K562 (cell line): ENCODE data around the gene SETD5. TPM values are rescaled to one million over a fixed set of nuclear protein-coding genes. Genes with fewer than 3 reads are reported as not detected.

Experiments used
- CAMTA2 ChIP-seq: fragments of 250-450 bp; sonication (Bioruptor Pico); conservative IDR thresholded peaks from 2 replicates; pipeline ENCODE4 v1.5.1; 2022
- CTBP1 ChIP-seq: fragments of 450-650 bp; IDR thresholded peaks from 2 replicates; pipeline ENCODE4 v1.6.1; 2016; ENCODE audit warnings: borderline replicate concordance
- FOXA1 ChIP-seq: fragments of 450-650 bp; IDR thresholded peaks from 2 replicates; pipeline ENCODE4 v1.6.1; 2016; ENCODE audit warnings: mild to moderate bottlenecking, borderline replicate concordance
- FUS ChIP-seq: fragments of 200-400 bp; formaldehyde crosslinking; optimal IDR thresholded peaks from 2 replicates; pipeline ENCODE3; 2017; ENCODE audit warnings: low read depth, low read length
- GABPB1 ChIP-seq: sonication (generic); formaldehyde crosslinking; IDR thresholded peaks from 2 replicates; pipeline ENCODE4 v1.8.0; 2022; ENCODE audit warnings: mild to moderate bottlenecking, missing genetic modification reagents
- HNRNPL ChIP-seq: fragments of 200-400 bp; formaldehyde crosslinking; IDR thresholded peaks from 2 replicates; pipeline ENCODE4 v1.6.1; 2017; ENCODE audit warnings: low read depth, mild to moderate bottlenecking, low read length
- JUND ChIP-seq, 2 experiments: IDR thresholded peaks; 2 replicates in 1 of 2; 3 replicates in 1 of 2; pipeline ENCODE4 v1.6.1; 2011; ENCODE audit warnings: borderline replicate concordance in 2 of 2, low read depth in 2 of 2, low read length in 2 of 2, improper control_type of control experiment in 1 of 2, missing biosample characterization in 1 of 2, missing genetic modification characterization in 1 of 2, missing genetic modification reagents in 1 of 2
- KLF16 ChIP-seq: IDR thresholded peaks from 2 replicates; pipeline ENCODE4 v1.6.1; 2016; ENCODE audit warnings: antibody characterized with exemption
- MCM2 ChIP-seq: fragments of 450-650 bp; IDR thresholded peaks from 2 replicates; pipeline ENCODE4 v1.6.1; 2017; ENCODE audit warnings: low read depth, mild to moderate bottlenecking
- MYC ChIP-seq, 2 experiments: fragments of 250-450 bp in 1 of 2; sonication (Bioruptor Pico) in 1 of 2; IDR thresholded peaks; 2 replicates each; pipeline versions ENCODE4 v1.5.1 to v1.6.1; 2012 to 2021; ENCODE audit warnings: low read depth in 2 of 2, borderline replicate concordance in 1 of 2, improper control_type of control experiment in 1 of 2, low read length in 1 of 2, mild to moderate bottlenecking in 1 of 2, moderate library complexity in 1 of 2
- NR2C2 ChIP-seq, 2 experiments: fragments of 200-800 bp in 1 of 2; sonication (Bioruptor generic) in 1 of 2; sonication (generic) in 1 of 2; formaldehyde crosslinking in 1 of 2; IDR thresholded peaks; 2 replicates each; pipeline versions ENCODE4 v1.6.1 to v1.8.0; 2016 to 2022; ENCODE audit warnings: mild to moderate bottlenecking in 1 of 2, missing compliant biosample characterization in 1 of 2, missing genetic modification characterization in 1 of 2, missing genetic modification reagents in 1 of 2
- POLR2A ChIP-seq: fragments of 450-650 bp; conservative IDR thresholded peaks from 2 replicates; pipeline ENCODE4 v1.6.1; 2016
- PRDM10 ChIP-seq: fragments of 450-650 bp; IDR thresholded peaks from 2 replicates; pipeline ENCODE4 v1.6.1; 2018; ENCODE audit not compliant: partially characterized antibody
- SRSF7 ChIP-seq: fragments of 200-400 bp; formaldehyde crosslinking; optimal IDR thresholded peaks from 2 replicates; pipeline ENCODE3; 2017; ENCODE audit warnings: mild to moderate bottlenecking, low read depth, low read length
- TRIM24 ChIP-seq, 2 experiments: fragments of 450-650 bp; IDR thresholded peaks; 2 replicates each; pipeline ENCODE4 v1.6.1; 2016
- ZBTB17 ChIP-seq: fragments of 450-650 bp; formaldehyde crosslinking; IDR thresholded peaks from 2 replicates; pipeline ENCODE4 v1.4.0; 2020; ENCODE audit warnings: mild to moderate bottlenecking
- ZNF274 ChIP-seq: IDR thresholded peaks from 2 replicates; pipeline ENCODE4 v1.6.1; 2011; ENCODE audit warnings: low read depth, mild to moderate bottlenecking, low read length, moderate library complexity, borderline replicate concordance
- polyA plus RNA-seq, 8 experiments: library from polyadenylated mRNA; depleted of rRNA in 4 of 8; stranded (reverse) in 5 of 8; unstranded in 3 of 8; fragments of >200 nt; fragmentation: Nextera tagmentation in 2 of 8; fragmentation: Illumina TruSeq in 1 of 8; extraction: Ambion mirVana in 2 of 8; extraction: Trizol in 1 of 8; gene quantifications; 2 replicates each; pipeline versions ENCODE4 v1.2.1 to v1.2.3, GENCODE V29; 2011 to 2014; ENCODE audit warnings: inconsistent platforms in 1 of 8, missing spikeins in 1 of 8
- total RNA-seq, 7 experiments: library from RNA; depleted of rRNA in 6 of 7; stranded (reverse); fragments of >200 nt in 6 of 7; fragmentation: Illumina TruSeq in 2 of 7; extraction: Trizol in 2 of 7; gene quantifications; 2 replicates each; pipeline versions ENCODE4 v1.2.1 to v1.2.3, GENCODE V29; 2011 to 2021; ENCODE audit warnings: low replicate concordance in 1 of 7
- TF ChIP-seq, protein P1 (sequence below): fragments of 450-650 bp; conservative IDR thresholded peaks from 2 replicates; pipeline ENCODE4 v1.6.1; 2016; ENCODE audit warnings: missing genetic modification characterization, low read depth, mild to moderate bottlenecking, control low read depth, missing compliant biosample characterization
- TF ChIP-seq, protein P2 (sequence below): sonication (generic); formaldehyde crosslinking; IDR thresholded peaks from 2 replicates; pipeline ENCODE4 v1.8.0; 2022; ENCODE audit warnings: mild to moderate bottlenecking, missing genetic modification reagents
- TF ChIP-seq, protein P3 (sequence below): fragments of 450-650 bp; formaldehyde crosslinking; IDR thresholded peaks from 2 replicates; pipeline ENCODE4 v1.4.0; 2022; ENCODE audit warnings: missing genetic modification characterization

Gene SETD5
- total and polyA plus RNA-seq, 9 of the 15 experiments (the other 6 are each of a cell fraction or from before 2014, with no cell fraction given): 20.8 to 135 (median 87.2) TPM

DNA sequence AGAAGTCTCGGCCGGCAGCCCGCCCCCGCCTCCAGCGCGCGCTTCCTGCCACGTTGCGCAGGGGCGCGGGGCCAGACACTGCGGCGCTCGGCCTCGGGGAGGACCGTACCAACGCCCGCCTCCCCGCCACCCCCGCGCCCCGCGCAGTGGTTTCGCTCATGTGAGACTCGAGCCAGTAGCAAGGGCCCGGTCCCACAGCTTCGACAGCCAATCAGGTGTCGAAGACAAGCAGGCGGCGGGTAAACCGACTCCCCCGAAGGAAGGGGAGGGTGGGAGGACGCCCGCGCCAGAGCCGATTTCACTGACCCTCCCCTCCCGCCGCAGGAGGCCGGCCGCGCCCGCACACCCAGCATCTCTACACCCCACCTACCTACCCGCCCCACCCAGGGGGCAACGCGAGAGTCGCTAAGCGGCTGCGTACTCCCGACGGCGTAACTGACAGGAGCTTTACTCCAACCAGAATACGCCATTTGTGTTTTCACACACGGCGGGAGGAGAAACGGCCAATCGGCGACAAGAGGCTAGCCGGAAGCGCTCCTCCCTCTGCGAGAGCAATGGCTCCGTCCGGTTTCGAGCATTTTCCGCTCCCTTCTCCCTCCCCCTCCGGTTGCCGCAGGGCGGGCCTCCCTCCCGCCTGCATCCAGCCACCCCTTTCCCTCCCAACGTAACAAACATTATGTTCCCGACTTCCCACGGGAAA lies 633 bp upstream of the SETD5 start (continued):
- TF ChIP-seq FUS (peak; percentile 60), ZNF274 (no peak), GABPB1 (CRISPR knock-in tag) (peak; percentile 90), SRSF7 (no peak), MYC (IDR thresholded peaks at IDR 0.05; ENCODE audit: low read depth, low read length) (peak; percentile 87), MYC (CRISPR knock-in tag; IDR thresholded peaks at IDR 0.05; ENCODE audit: borderline replicate concordance, low read depth) (peak; percentile 69; the same call in 1 of the 2 replicates), POLR2A (no peak; the same call in 1 of the 2 replicates), KLF16 (peak; percentile 55; the same call in 1 of the 2 replicates), NR2C2 (CRISPR knock-in tag; IDR thresholded peaks at IDR 0.05) (0 out of 2 replicates have a peak, but pooled peaks have one; percentile 9), NR2C2 (tag; IDR thresholded peaks at IDR 0.05) (peak; percentile 83), FOXA1 (no peak), CTBP1 (peak; percentile 93), TRIM24 (IDR thresholded peaks at IDR 0.05) (peak in 1 of 2 experiments; percentile 36; a peak in 2 of 4 replicates), ZBTB17 (CRISPR knock-in tag) (peak; percentile 86), CAMTA2 (CRISPR knock-in tag) (no peak), JUND (IDR thresholded peaks at IDR 0.05; ENCODE audit: borderline replicate concordance, low read depth, low read length) (peak; percentile 99), JUND (tag; IDR thresholded peaks at IDR 0.05; ENCODE audit: borderline replicate concordance, low read depth, low read length) (no peak; the same call in 2 of the 3 replicates), PRDM10 (peak; percentile 99), HNRNPL (0 out of 2 replicates have a peak, but pooled peaks have one; percentile 17), MCM2 (no peak)
- TF ChIP-seq, protein P1, sequence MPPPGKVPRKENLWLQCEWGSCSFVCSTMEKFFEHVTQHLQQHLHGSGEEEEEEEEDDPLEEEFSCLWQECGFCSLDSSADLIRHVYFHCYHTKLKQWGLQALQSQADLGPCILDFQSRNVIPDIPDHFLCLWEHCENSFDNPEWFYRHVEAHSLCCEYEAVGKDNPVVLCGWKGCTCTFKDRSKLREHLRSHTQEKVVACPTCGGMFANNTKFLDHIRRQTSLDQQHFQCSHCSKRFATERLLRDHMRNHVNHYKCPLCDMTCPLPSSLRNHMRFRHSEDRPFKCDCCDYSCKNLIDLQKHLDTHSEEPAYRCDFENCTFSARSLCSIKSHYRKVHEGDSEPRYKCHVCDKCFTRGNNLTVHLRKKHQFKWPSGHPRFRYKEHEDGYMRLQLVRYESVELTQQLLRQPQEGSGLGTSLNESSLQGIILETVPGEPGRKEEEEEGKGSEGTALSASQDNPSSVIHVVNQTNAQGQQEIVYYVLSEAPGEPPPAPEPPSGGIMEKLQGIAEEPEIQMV: no peak
- TF ChIP-seq, protein P2, sequence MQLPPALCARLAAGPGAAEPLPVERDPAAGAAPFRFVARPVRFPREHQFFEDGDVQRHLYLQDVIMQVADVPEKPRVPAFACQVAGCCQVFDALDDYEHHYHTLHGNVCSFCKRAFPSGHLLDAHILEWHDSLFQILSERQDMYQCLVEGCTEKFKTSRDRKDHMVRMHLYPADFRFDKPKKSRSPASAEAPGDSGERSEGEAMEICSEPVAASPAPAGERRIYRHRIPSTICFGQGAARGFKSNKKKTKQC (CRISPR knock-in tag): peak; percentile 80; the same call in 1 of the 2 replicates
- TF ChIP-seq, protein P3, sequence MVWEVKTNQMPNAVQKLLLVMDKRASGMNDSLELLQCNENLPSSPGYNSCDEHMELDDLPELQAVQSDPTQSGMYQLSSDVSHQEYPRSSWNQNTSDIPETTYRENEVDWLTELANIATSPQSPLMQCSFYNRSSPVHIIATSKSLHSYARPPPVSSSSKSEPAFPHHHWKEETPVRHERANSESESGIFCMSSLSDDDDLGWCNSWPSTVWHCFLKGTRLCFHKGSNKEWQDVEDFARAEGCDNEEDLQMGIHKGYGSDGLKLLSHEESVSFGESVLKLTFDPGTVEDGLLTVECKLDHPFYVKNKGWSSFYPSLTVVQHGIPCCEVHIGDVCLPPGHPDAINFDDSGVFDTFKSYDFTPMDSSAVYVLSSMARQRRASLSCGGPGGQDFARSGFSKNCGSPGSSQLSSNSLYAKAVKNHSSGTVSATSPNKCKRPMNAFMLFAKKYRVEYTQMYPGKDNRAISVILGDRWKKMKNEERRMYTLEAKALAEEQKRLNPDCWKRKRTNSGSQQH (CRISPR knock-in tag): peak; percentile 94; the same call in 1 of the 2 replicates
